K562 (cell line): ENCODE results near the gene NPTXR. TPM values are rescaled to one million over a fixed set of nuclear protein-coding genes. Genes with fewer than 3 reads are reported as not detected.
A peak's percentile ranks its signal among the peaks of the same experiment; 100 is the strongest.

Experiments used
- BCOR ChIP-seq: fragments of 450-650 bp; IDR thresholded peaks from 2 replicates; pipeline ENCODE4 v1.6.1; 2016
- KDM1A ChIP-seq, 2 experiments: fragments of 450-650 bp; IDR thresholded peaks; 2 replicates each; pipeline ENCODE4 v1.6.1; 2016; ENCODE audit warnings: mild to moderate bottlenecking in 2 of 2
- SLC30A9 ChIP-seq: fragments of 250-450 bp; sonication (Bioruptor Pico); IDR thresholded peaks from 2 replicates; pipeline ENCODE4 v1.8.0; 2022; ENCODE audit warnings: mild to moderate bottlenecking, moderate library complexity
- ZBTB8A ChIP-seq: fragments of 450-650 bp; IDR thresholded peaks from 2 replicates; pipeline ENCODE4 v1.6.1; 2018; ENCODE audit warnings: mild to moderate bottlenecking, moderate library complexity; ENCODE audit not compliant: partially characterized antibody
- ZNF699 ChIP-seq: fragments of 250-450 bp; sonication (Bioruptor Pico); IDR thresholded peaks from 2 replicates; pipeline ENCODE4 v1.8.0; 2021; ENCODE audit warnings: mild to moderate bottlenecking, moderate library complexity; ENCODE audit not compliant: insufficient replicate concordance
- polyA plus RNA-seq, 8 experiments: library from polyadenylated mRNA; depleted of rRNA in 4 of 8; stranded (reverse) in 5 of 8; unstranded in 3 of 8; fragments of >200 nt; fragmentation: Nextera tagmentation in 2 of 8; fragmentation: Illumina TruSeq in 1 of 8; extraction: Ambion mirVana in 2 of 8; extraction: Trizol in 1 of 8; gene quantifications; 2 replicates each; pipeline versions ENCODE4 v1.2.1 to v1.2.3, GENCODE V29; 2011 to 2014; ENCODE audit warnings: inconsistent platforms in 1 of 8, missing spikeins in 1 of 8
- total RNA-seq, 7 experiments: library from RNA; depleted of rRNA in 6 of 7; stranded (reverse); fragments of >200 nt in 6 of 7; fragmentation: Illumina TruSeq in 2 of 7; extraction: Trizol in 2 of 7; gene quantifications; 2 replicates each; pipeline versions ENCODE4 v1.2.1 to v1.2.3, GENCODE V29; 2011 to 2021; ENCODE audit warnings: low replicate concordance in 1 of 7
- TF ChIP-seq, protein P1 (sequence below): fragments of 200-400 bp; formaldehyde crosslinking; IDR thresholded peaks from 2 replicates; pipeline ENCODE4 v1.6.1; 2017; ENCODE audit warnings: mild to moderate bottlenecking, low read depth, low read length, moderate library complexity
- TF ChIP-seq, protein P2 (sequence below): fragments of 450-650 bp; formaldehyde crosslinking; IDR thresholded peaks from 2 replicates; pipeline ENCODE4 v1.4.0; 2022; ENCODE audit warnings: missing genetic modification characterization
- TF ChIP-seq, protein P3 (sequence below): fragments of 250-450 bp; sonication (Bioruptor Pico); IDR thresholded peaks from 2 replicates; pipeline ENCODE4 v1.6.1; 2021; ENCODE audit warnings: mild to moderate bottlenecking

Gene NPTXR
- total and polyA plus RNA-seq, 9 of the 15 experiments (the other 6 are each of a cell fraction or from before 2014, with no cell fraction given) = 0.01 to 3.1 (median 1.1) TPM

DNA sequence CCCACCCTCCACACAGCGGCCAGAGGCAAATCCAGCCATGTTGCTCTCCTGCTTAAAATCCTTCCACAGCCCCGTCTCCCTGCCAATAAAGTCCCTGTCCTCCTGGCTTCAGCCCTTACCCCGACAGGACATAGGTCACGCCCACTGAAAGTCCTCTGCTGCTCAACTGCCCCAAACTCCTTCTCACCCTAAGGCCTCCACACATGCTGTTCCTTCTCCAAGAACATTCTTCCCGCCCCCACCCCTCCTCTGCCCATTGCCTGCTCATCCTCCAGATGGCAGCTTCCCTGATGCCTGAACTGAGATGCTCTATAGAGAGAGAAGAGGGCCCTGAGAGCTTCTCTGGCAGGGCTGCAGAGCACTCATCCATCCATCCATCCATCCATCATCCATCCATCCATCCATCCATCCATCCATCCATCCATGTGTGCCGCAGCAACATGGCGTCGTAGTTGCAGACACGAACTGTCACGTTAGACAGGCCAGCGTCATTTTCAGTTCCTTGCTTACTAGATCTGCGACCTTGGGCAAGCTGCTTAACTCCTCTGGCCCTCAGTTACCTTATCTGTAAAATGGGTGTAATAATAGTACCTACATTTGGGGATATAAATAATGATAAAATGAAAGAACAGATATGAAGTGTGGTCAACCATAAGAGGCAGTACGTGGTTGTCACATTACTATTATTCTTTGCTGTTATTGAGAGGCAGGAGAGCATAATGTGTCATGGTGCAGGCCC is 9.4 kb downstream of the NPTXR start (continued):
- TF ChIP-seq, protein P1, sequence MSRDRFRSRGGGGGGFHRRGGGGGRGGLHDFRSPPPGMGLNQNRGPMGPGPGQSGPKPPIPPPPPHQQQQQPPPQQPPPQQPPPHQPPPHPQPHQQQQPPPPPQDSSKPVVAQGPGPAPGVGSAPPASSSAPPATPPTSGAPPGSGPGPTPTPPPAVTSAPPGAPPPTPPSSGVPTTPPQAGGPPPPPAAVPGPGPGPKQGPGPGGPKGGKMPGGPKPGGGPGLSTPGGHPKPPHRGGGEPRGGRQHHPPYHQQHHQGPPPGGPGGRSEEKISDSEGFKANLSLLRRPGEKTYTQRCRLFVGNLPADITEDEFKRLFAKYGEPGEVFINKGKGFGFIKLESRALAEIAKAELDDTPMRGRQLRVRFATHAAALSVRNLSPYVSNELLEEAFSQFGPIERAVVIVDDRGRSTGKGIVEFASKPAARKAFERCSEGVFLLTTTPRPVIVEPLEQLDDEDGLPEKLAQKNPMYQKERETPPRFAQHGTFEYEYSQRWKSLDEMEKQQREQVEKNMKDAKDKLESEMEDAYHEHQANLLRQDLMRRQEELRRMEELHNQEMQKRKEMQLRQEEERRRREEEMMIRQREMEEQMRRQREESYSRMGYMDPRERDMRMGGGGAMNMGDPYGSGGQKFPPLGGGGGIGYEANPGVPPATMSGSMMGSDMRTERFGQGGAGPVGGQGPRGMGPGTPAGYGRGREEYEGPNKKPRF = no peak
- no peak for TF ChIP-seq ZBTB8A
- TF ChIP-seq, protein P2, sequence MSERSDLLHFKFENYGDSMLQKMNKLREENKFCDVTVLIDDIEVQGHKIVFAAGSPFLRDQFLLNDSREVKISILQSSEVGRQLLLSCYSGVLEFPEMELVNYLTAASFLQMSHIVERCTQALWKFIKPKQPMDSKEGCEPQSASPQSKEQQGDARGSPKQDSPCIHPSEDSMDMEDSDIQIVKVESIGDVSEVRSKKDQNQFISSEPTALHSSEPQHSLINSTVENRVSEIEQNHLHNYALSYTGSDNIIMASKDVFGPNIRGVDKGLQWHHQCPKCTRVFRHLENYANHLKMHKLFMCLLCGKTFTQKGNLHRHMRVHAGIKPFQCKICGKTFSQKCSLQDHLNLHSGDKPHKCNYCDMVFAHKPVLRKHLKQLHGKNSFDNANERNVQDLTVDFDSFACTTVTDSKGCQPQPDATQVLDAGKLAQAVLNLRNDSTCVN = no peak
- no peak for TF ChIP-seq ZNF699 (CRISPR knock-in tag)
- no peak for TF ChIP-seq SLC30A9 (CRISPR knock-in tag)
- TF ChIP-seq KDM1A (IDR thresholded peaks at IDR 0.05) = 0 out of 4 replicates have a peak, but pooled peaks of 1 of the 2 experiments have one; percentile 16
- TF ChIP-seq, protein P3, sequence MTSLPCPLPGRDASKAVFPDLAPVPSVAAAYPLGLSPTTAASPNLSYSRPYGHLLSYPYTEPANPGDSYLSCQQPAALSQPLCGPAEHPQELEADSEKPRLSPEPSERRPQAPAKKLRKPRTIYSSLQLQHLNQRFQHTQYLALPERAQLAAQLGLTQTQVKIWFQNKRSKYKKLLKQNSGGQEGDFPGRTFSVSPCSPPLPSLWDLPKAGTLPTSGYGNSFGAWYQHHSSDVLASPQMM (CRISPR knock-in tag) = no peak
- peak; percentile 57; the same call in 1 of the 2 replicates for TF ChIP-seq BCOR
